Fibroblast of skin of left quadriceps (primary cell): ENCODE measurements around the gene VPS37C.
"Not testable (repeated sequence)": the region's sequence is repeated elsewhere in the genome, so short reads cannot be mapped to it uniquely, and the experiment has no call there.

Experiments used
- DNase-seq, 2 experiments: peaks; one replicate each; pipeline ENCODE4 v3.0.0-alpha.2; 2013; ENCODE audit warnings: low read depth in 2 of 2

Gene VPS37C

DNA sequence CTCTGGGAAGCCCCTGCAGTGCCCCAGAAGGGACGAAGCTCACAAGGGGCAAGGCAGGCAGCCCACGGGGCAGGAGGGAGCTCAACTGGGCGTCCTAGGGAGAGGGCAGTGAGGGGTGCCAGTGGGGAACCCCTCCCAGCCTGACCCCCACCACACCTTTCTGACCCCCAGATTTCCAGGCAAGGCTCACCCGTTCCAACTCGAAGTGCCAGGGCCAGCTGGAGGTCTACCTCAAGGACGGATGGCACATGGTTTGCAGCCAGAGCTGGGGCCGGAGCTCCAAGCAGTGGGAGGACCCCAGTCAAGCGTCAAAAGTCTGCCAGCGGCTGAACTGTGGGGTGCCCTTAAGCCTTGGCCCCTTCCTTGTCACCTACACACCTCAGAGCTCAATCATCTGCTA lies 43.2 kb downstream of the VPS37C start:
- DNase-seq = no peak

DNA sequence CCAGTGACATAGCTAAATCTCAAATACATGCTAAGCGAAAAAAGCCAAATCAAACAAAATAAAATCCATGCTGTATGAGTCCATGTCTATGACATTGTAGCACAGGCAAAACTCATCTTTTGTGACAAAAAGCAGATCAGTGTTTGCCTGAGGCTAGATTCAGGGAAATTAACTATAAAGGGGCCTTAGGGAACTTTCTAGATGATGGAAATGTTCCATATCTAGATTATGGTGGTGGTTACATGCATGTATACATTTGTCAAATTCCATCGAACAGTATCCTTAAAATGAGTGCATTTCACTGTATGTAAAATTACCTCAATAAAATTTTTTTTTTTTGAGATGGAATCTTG lies 44.1 kb downstream of the VPS37C start:
- no peak for DNase-seq

- no peak for DNase-seq
Observed at GRCh38 chr11:61116426-61117167, 44.6 kb downstream of the VPS37C start.

GRCh38 chr11:61115498-61116224 lies 45.6 kb downstream of the VPS37C start:
- no peak for DNase-seq

- DNase-seq = no peak
Observed at GRCh38 chr11:61114913-61115312, 46.3 kb downstream of the VPS37C start.

- DNase-seq = no peak
Observed at GRCh38 chr11:61113201-61113600, 48.0 kb downstream of the VPS37C start.

DNA sequence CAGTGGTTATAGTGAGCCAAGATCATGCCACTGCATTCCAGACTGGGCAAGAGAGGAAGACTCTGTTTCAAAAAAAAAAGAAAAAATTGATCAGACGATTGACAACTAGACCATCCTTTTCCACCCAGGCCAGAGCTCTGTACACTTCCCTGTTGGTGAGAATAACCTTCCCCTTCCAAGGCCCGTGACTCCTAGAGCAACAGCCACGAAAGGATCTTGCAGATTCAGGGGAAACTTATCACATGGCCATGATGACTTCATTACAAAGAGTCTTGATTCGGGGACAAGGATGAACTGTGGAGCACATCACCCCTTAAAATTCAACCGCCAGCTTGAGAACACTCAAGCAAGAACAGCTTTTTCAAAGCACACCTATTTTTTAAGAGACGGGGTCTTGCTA lies 48.7 kb downstream of the VPS37C start:
- DNase-seq = no peak

DNA sequence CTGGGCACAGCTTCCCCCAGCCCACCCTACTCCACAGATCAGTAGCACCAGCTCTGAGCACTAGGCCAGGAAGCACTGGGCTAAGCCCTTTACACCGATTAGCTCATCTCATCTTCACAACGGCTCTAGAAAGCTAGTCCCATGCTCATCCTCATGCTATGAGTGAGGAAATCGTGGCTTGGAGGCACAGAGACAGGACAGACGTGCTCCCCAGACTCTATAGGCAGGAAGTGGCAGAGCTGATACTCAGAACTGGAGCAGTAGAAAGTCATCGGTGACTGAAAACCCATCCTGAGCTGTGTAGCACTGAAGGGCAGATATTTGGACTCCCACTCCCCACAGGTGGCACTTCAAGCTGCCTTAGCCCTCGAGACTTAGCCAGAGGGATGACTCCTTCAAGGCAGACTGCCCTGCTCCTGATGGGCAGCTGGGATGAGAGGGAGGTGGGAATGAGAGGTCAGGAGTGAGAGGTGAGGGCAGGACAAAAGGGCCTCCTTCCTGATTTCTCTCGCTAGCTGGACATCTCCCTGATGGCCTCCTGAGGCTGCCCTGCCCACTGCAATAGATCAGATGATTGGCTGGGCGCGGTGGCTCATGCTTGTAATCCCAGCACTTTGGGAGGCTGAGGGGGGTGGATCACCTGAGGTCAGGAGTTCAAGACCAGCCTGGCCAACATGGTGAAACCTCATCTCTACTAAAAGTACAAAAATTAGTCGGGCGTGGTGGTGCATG lies 49.3 kb downstream of the VPS37C start:
- DNase-seq = no peak

DNA sequence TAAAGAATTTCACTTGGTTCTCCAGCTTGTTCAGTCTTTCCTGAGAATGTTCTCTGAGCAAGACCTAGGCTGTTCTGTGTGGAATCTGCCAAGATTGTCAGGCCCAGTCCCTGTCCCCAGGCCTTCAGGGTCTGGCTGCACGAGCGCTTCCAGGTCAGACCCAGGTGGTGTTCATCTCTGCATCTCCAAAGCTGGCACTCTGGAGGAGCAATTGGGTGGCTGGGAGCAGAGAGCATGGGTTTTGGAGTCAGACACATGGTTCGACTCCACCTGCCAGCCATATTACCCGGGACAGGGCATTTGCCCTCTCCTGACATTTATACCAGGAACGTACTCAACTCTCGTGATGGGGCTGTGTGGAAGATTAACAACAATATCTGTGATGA lies 50.2 kb downstream of the VPS37C start:
- DNase-seq = no peak

- DNase-seq = no peak
Observed at GRCh38 chr11:61110255-61111049, 50.8 kb downstream of the VPS37C start.

GRCh38 chr11:61109671-61110070 lies 51.6 kb downstream of the VPS37C start:
- no peak for DNase-seq

- DNase-seq = no peak
Observed at GRCh38 chr11:61108847-61109585, 52.2 kb downstream of the VPS37C start.

DNA sequence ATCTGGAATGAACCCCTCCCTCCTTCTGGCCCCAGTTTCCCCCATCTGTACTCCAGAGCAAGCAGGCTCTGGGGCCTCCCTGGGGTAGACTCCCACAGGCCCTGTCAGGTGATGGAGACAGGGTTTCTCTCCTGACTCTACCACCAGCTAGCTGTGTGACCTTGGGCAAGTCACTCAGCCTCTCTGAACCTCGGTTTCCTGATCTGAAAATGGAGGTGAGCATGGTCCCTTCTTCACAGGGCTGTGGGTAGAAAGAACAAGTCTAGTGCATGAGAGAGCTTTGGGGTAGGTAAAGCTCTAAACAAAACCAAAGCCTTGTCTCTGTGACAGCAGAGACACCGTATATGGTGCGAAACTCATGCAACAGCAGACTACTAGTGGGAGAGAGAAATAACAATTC lies 53.3 kb downstream of the VPS37C start:
- DNase-seq = no peak

- no peak for DNase-seq
Observed at GRCh38 chr11:61106894-61107470, 54.2 kb downstream of the VPS37C start.

- DNase-seq = no peak
Observed at GRCh38 chr11:61106296-61106695, 54.9 kb downstream of the VPS37C start.

GRCh38 chr11:61104963-61105362 lies 56.3 kb downstream of the VPS37C start:
- no peak for DNase-seq

GRCh38 chr11:61103851-61104423 lies 57.3 kb downstream of the VPS37C start:
- no peak for DNase-seq

- no peak for DNase-seq
Observed at GRCh38 chr11:61102667-61103571, 58.3 kb downstream of the VPS37C start.

- no peak for DNase-seq
Observed at GRCh38 chr11:61098778-61099177, 62.4 kb downstream of the VPS37C start.

- not testable (repeated sequence) for DNase-seq
Observed at GRCh38 chr11:61098261-61098660, 63.0 kb downstream of the VPS37C start.
